Psoas muscle (tissue), 8 donors: Measurements from ENCODE around the gene NCR3LG1. TPM values are rescaled to one million over a fixed set of nuclear protein-coding genes. Genes with fewer than 3 reads are reported as not detected.

ENCODE experiments used
- ATAC-seq, 4 donors: fragments of 200-7000 bp; cut with Tn5 transposase; one replicate each; pipeline ENCODE4 v1.9.1; 2020; ENCODE audit warnings: moderate library complexity in 3 of 4, mild to moderate bottlenecking in 2 of 4
- DNase-seq, 2 donors: peaks; one replicate each; pipeline ENCODE4 v3.0.0-alpha.2; 2020
- H3K27ac ChIP-seq: fragments of 200-600 bp; one replicate; pipeline ENCODE4 v1.8.0; 2022
- H3K27me3 ChIP-seq, 3 donors: fragments of 200-600 bp in 1 of 3; one replicate each; pipeline versions ENCODE4 v1.6.1 to v1.8.0; 2013 to 2022; ENCODE audit warnings: low read length in 2 of 3, mild to moderate bottlenecking in 2 of 3, moderate library complexity in 1 of 3; ENCODE audit not compliant: insufficient read depth in 3 of 3
- H3K36me3 ChIP-seq, 2 donors: fragments of 200-600 bp in 1 of 2; one replicate each; pipeline versions ENCODE4 v1.6.1 to v1.8.0; 2013 to 2022; ENCODE audit warnings: low read depth in 1 of 2, mild to moderate bottlenecking in 1 of 2, moderate library complexity in 1 of 2; ENCODE audit not compliant: insufficient read depth in 1 of 2
- H3K4me1 ChIP-seq: fragments of 200-600 bp; one replicate; pipeline ENCODE4 v1.8.0; 2022
- H3K4me3 ChIP-seq: fragments of 200-600 bp; one replicate; pipeline ENCODE4 v1.8.0; 2022; ENCODE audit warnings: mild to moderate bottlenecking
- H3K9me3 ChIP-seq: fragments of 200-600 bp; one replicate; pipeline ENCODE4 v1.8.0; 2022
- CTCF ChIP-seq: fragments of 200-600 bp; IDR thresholded peaks from one replicate; pipeline ENCODE4 v1.8.0; 2022; ENCODE audit warnings: antibody characterized with exemption
- WGBS, 3 donors: extraction: QIAGEN DNeasy Blood & Tissue Kit; methylation state at CpG; one replicate each; pipeline versions ENCODE4 v1.1.6 to v1.1.7; 2013; 5-methylcytosine and 5-hydroxymethylcytosine counted together
- intact Hi-C, 2 donors: fragments of 100-400 bp; cut with DNase I; formaldehyde crosslinking; loops; one replicate each; pipeline versions ENCODE4 v1.11.0 to v1.14.2; 2022
- polyA plus RNA-seq, 3 donors: library from polyadenylated mRNA; stranded (reverse); fragments of 200-250 nt; gene quantifications; one replicate each; pipeline ENCODE4 v1.2.3, GENCODE V29; 2013
- total RNA-seq, 4 donors: library from RNA; stranded (reverse); fragmentation: NEBNext Ultra II Directional in 2 of 4; extraction: Animal tissue kit (Norgen Biotek cat#: 25700) in 2 of 4; gene quantifications; one replicate each; pipeline versions ENCODE4 v1.2.1 to v1.2.4, GENCODE V29; 2021 to 2023
- donor health status: healthy with polysubstance abuse.
- donor health status: DM: no; HTN: no; CAD: no; lungs with moderate emphysema.
- donor health status: Bipolar disorder and iron deficiency.
- donor health status: healthy.
- donor health status: DM: yes; HTN: yes; CAD: no.
- donor health status: DM: no; HTN: no; CAD: no.
- donor health status: DM: no; HTN: no; CAD: no.
- donor health status: DM: yes; HTN: yes; CAD: no.

Gene NCR3LG1
- total and polyA plus RNA-seq, 7 donors, result 0.01 to 0.71 (median 0.17) TPM

GRCh38 chr11:17382046-17382728 is 30.6 kb downstream of the NCR3LG1 start:
- no peak for TF ChIP-seq CTCF
- ATAC-seq, result no peak
- Histone ChIP-seq H3K9me3 (no peaks in the 10 kb centered on the region), H3K27ac (peak overlapping the region; percentile 96), H3K36me3 (peaks cover 0 to 11% of the 10 kb centered on the region in 2 donors), H3K27me3 (no peaks in the 10 kb centered on the region), H3K4me1 (peaks cover 50% of the 10 kb centered on the region), H3K4me3 (no peak overlapping the region)
- 53 to 73% (median 54%) methylated on average over 8 of the region's 8 CpGs for WGBS, 3 donors
- intact Hi-C loops, result loop anchor here (1.0 to 5.0 kb wide), 2 partner anchors 89 to 90 kb away; no protein-coding TSS in a partner anchor
- no peak for DNase-seq

- WGBS, 3 donors, result 50 to 100% (median 69%) methylated on average over 1 of the region's 1 CpG
- DNase-seq (no peak), ATAC-seq (no peak)
- intact Hi-C loops, result loop anchor here in 1 of 2 donors (5.0 kb wide), 1 partner anchor 89 kb away; no protein-coding TSS in a partner anchor
- Histone ChIP-seq H3K27ac (peak overlapping the region; percentile 96), H3K27me3 (no peaks in the 10 kb centered on the region), H3K4me3 (peak overlapping the region; percentile 78), H3K36me3 (peaks cover 0 to 18% of the 10 kb centered on the region in 2 donors), H3K9me3 (no peaks in the 10 kb centered on the region), H3K4me1 (peaks cover 56% of the 10 kb centered on the region)
- TF ChIP-seq CTCF, result no peak
Measured at GRCh38 chr11:17383461-17383860, 31.9 kb downstream of the NCR3LG1 start.

- DNase-seq (peak; percentile 86 to 92), ATAC-seq (peak; percentile 42 to 57 (median 48))
- WGBS, 3 donors, result 32 to 49% (median 41%) methylated on average over 6 of the region's 6 CpGs
- H3K4me3 ChIP-seq, result peak overlapping the region; percentile 78
- no peaks in the 10 kb centered on the region for H3K27me3 ChIP-seq
- peak overlapping the region; percentile 96 for H3K27ac ChIP-seq
- peaks cover 0 to 18% of the 10 kb centered on the region in 2 donors for H3K36me3 ChIP-seq
- no peaks in the 10 kb centered on the region for H3K9me3 ChIP-seq
- intact Hi-C loops, result loop anchor here (1.0 to 5.0 kb wide), 2 partner anchors 88 to 120 kb away; no protein-coding TSS in a partner anchor
- H3K4me1 ChIP-seq, result peaks cover 56% of the 10 kb centered on the region
- peak; percentile 96 for TF ChIP-seq CTCF
Measured at GRCh38 chr11:17384002-17384511, 32.5 kb downstream of the NCR3LG1 start.

DNA sequence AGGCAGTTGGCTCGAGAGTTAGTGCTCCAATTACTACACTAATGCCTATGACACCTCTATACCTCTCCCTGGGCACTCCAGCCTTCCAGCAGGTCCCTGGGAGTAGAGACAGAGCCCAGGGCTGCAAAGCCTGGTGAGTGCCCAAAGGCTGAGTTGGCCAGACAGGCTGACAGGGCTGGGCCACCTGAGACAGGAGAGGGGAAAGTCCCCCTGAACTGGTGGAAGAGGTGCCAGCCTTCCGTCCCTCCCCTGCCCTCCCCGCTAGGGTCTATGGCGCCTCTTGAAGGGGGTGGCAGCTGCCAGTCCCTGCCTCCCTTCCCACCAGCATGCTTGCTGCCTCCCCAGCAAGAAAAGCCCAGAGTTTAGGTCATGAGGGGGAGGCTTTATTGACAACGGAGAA is 33.9 kb downstream of the NCR3LG1 start:
- Histone ChIP-seq H3K4me1 (peaks cover 60% of the 10 kb centered on the region), H3K4me3 (peak overlapping the region; percentile 78), H3K9me3 (no peaks in the 10 kb centered on the region), H3K36me3 (peaks cover 0 to 18% of the 10 kb centered on the region in 2 donors), H3K27ac (peak overlapping the region; percentile 96), H3K27me3 (no peaks in the 10 kb centered on the region)
- intact Hi-C loops, result loop anchor here in 1 of 2 donors (5.0 kb wide), 1 partner anchor 337 kb away; no protein-coding TSS in a partner anchor
- ATAC-seq (peak in 3 of 4 donors; percentile 5 to 13 (median 6)), DNase-seq (peak in 1 of 2 donors; percentile 70)
- TF ChIP-seq CTCF, result no peak
- WGBS, 3 donors, result 46 to 56% (median 49%) methylated on average over 5 of the region's 5 CpGs
